HEK293 (cell line): Measurements from ENCODE around the gene PIGL.

Experiments
- CTCF ChIP-seq: fragments of 450-650 bp; formaldehyde crosslinking; IDR thresholded peaks from 2 replicates; pipeline ENCODE4 v1.5.1; 2016; ENCODE audit warnings: missing biosample characterization, missing genetic modification characterization
- PATZ1 ChIP-seq: fragments of 450-650 bp; formaldehyde crosslinking; IDR thresholded peaks from 2 replicates; pipeline ENCODE4 v1.5.1; 2016; ENCODE audit warnings: missing biosample characterization, missing genetic modification characterization
- TCF7L2 ChIP-seq: IDR thresholded peaks from 2 replicates; pipeline ENCODE4 v1.6.1; 2011; ENCODE audit warnings: low read depth, mild to moderate bottlenecking, inconsistent platforms, low read length, moderate library complexity, borderline replicate concordance
- ZBTB1 ChIP-seq: fragments of 450-650 bp; formaldehyde crosslinking; IDR thresholded peaks from 2 replicates; pipeline ENCODE4 v1.5.1; 2016; ENCODE audit warnings: missing biosample characterization, missing genetic modification characterization
- ZBTB11 ChIP-seq: fragments of 450-650 bp; formaldehyde crosslinking; conservative IDR thresholded peaks from 2 replicates; pipeline ENCODE4 v1.5.1; 2016; ENCODE audit warnings: low read depth, missing biosample characterization, missing genetic modification characterization
- ZBTB17 ChIP-seq: fragments of 450-650 bp; formaldehyde crosslinking; IDR thresholded peaks from 2 replicates; pipeline ENCODE4 v1.5.1; 2016; ENCODE audit warnings: missing biosample characterization, missing genetic modification characterization
- ZNF114 ChIP-seq: fragments of 450-650 bp; formaldehyde crosslinking; IDR thresholded peaks from 2 replicates; pipeline ENCODE4 v1.5.0; 2017; ENCODE audit warnings: missing biosample characterization, missing genetic modification characterization
- ZNF398 ChIP-seq: fragments of 450-650 bp; formaldehyde crosslinking; IDR thresholded peaks from 2 replicates; pipeline ENCODE4 v1.5.1; 2017; ENCODE audit warnings: missing biosample characterization, missing genetic modification characterization
- ZNF416 ChIP-seq: fragments of 450-650 bp; formaldehyde crosslinking; IDR thresholded peaks from 2 replicates; pipeline ENCODE4 v1.5.1; 2016; ENCODE audit warnings: missing biosample characterization, missing genetic modification characterization
- ZNF76 ChIP-seq: fragments of 450-650 bp; formaldehyde crosslinking; IDR thresholded peaks from 2 replicates; pipeline ENCODE4; 2016; ENCODE audit warnings: low read depth, missing biosample characterization, missing genetic modification characterization, borderline replicate concordance

GRCh38 chr17:16267174-16267573, 50.2 kb downstream of the PIGL start:
- TF ChIP-seq ZNF416 (tag by site-specific recombination) (no peak), CTCF (tag by site-specific recombination) (no peak), ZBTB11 (no peak), ZBTB1 (tag by site-specific recombination) (no peak), ZNF114 (tag by site-specific recombination) (no peak), ZNF76 (no peak), ZBTB17 (tag by site-specific recombination) (no peak), ZNF398 (tag by site-specific recombination) (no peak), TCF7L2 (no peak), PATZ1 (tag by site-specific recombination) (no peak)
